Measurements from ENCODE around the gene JHY. TPM values are rescaled to one million over a fixed set of nuclear protein-coding genes. Genes with fewer than 3 reads are reported as not detected.

JHY gene
- total and polyA plus RNA-seq, 2 donors (not counting 1 experiment from before 2014, with no cell fraction given) = 2.3 to 5.1 TPM

DNA sequence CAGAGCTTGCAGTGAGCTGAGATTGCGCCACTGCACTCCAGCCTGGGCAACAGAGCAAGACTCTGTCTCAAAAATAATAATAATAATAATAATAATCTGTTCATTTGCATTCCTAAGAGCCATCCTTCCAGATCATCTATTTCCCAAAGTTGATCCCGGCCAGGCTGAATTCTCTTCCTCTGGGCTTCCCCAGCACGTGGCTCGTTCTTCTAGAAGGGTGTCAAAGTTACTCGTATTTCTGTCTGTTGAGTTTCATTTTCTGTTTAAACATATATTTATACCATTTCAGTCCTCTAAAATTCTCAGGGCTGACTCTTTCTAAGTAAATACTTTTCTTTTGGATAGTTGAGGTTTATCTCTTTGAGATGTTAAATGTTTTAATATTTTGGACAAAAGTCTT, 4.8 kb upstream of the JHY start:
- Histone ChIP-seq H3K36me3 (replicated peaks in 1 of 2; ENCODE audit: control extremely low read depth in 1 of 2, control insufficient read depth in 1 of 2, extremely low read depth in 1 of 2, insufficient read depth in 2 of 2, low read length in 1 of 2) (no peaks in the 10 kb centered on the region), H2AFZ (ENCODE audit: insufficient read depth, low read depth, low read length, poor library complexity, severe bottlenecking) (no peak overlapping the region), H3K4me1 (ENCODE audit: control insufficient read depth in 2 of 2, insufficient read depth in 2 of 2, low read length in 2 of 2) (peaks cover 6 to 9% of the 10 kb centered on the region in 2 donors), H3K4me2 (replicated peaks; ENCODE audit: low read depth, low read length, poor library complexity, severe bottlenecking) (no peak overlapping the region), H3K27ac (ENCODE audit: low read length in 2 of 2) (no peak overlapping the region), H3K27me3 (replicated peaks in 1 of 4; ENCODE audit: control extremely low read depth in 1 of 4, control insufficient read depth in 3 of 4, insufficient read depth in 4 of 4, low read length in 3 of 4) (peaks cover 0 to 19% (median 5%) of the 10 kb centered on the region in 4 experiments), H3K9me3 (ENCODE audit: control extremely low read depth in 1 of 3, control insufficient read depth in 2 of 3, insufficient read depth in 1 of 3, low read length in 2 of 3) (no peaks in the 10 kb centered on the region), H3K9ac (ENCODE audit: low read length) (no peak overlapping the region), H3K4me3 (ENCODE audit: control extremely low read depth in 1 of 5, extremely low read depth in 1 of 5, insufficient read depth in 1 of 5, low read depth in 2 of 5, low read length in 4 of 5) (no peak overlapping the region), H3K79me2 (ENCODE audit: control insufficient read depth, insufficient read depth, low read length) (no peaks in the 10 kb centered on the region), H4K20me1 (ENCODE audit: control insufficient read depth, insufficient read depth, low read length, poor library complexity, severe bottlenecking) (no peaks in the 10 kb centered on the region)
- ChIA-PET POLR2A (no interaction called here), CTCF (interaction anchor here (1.5 to 2.5 kb wide), 2 partner anchors 12 to 24 kb away, joined by 6 to 13 read pairs; no protein-coding TSS in a partner anchor)
- DNase-seq (no peak), ATAC-seq (ENCODE audit: low read depth) (no peak)
- WGBS (ENCODE audit: insufficient coverage) = no CpG with 5 or more reads among the region's 5 CpGs
- H3K27me3 Mint-ChIP-seq = peaks cover 32% of the 10 kb centered on the region
- peaks cover 16% of the 10 kb centered on the region for H3K4me1 Mint-ChIP-seq
- H3K4me3 Mint-ChIP-seq = peak overlapping the region; percentile 2
- TF ChIP-seq CTCF (IDR thresholded peaks at IDR 0.05) (no peak), EZH2 (IDR thresholded peaks at IDR 0.05; ENCODE audit: borderline replicate concordance, insufficient read depth, low read depth, low read length, poor library complexity, severe bottlenecking) (no peak)
- no peak overlapping the region for H3K27ac Mint-ChIP-seq
- no peaks in the 10 kb centered on the region for H3K9me3 Mint-ChIP-seq (ENCODE audit: insufficient read depth)
- intact Hi-C loops (cut with micrococcal nuclease) = no loop called here

DNA sequence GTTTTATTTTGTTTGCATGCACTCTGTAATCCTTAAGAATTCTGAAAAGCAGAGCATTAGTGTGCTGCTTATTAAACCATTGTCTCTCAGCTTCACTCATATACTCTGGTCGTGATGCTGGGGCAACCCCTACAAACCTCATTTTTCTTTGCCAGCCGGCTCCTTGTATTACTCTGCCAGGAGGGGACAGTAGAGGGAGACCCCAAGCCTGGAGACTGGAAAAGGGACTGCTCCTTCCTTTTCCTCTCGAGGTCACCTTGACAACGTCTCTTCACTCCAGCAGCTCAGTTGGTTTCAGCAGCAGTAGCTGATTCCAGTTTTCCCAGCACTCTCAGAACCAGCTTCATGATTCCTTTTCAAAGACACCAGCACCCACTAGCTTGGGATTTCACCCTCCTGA, 2.8 kb upstream of the JHY start:
- POLR2A ChIA-PET = no interaction called here
- H3K4me1 ChIP-seq (ENCODE audit: control insufficient read depth in 2 of 2, insufficient read depth in 2 of 2, low read length in 2 of 2) = peaks cover 10 to 15% of the 10 kb centered on the region in 2 donors
- CTCF ChIA-PET = interaction anchor here (2.5 kb wide), 1 partner anchor 26 kb away, joined by 13 read pairs; no protein-coding TSS in a partner anchor
- H3K36me3 ChIP-seq (replicated peaks in 1 of 2; ENCODE audit: control extremely low read depth in 1 of 2, control insufficient read depth in 1 of 2, extremely low read depth in 1 of 2, insufficient read depth in 2 of 2, low read length in 1 of 2) = no peaks in the 10 kb centered on the region
- intact Hi-C loops (cut with micrococcal nuclease) = no loop called here
- TF ChIP-seq EZH2 (IDR thresholded peaks at IDR 0.05; ENCODE audit: borderline replicate concordance, insufficient read depth, low read depth, low read length, poor library complexity, severe bottlenecking) (no peak), CTCF (IDR thresholded peaks at IDR 0.05) (no peak)
- peaks cover 24% of the 10 kb centered on the region for H3K27me3 Mint-ChIP-seq
- H3K4me2 ChIP-seq (replicated peaks; ENCODE audit: low read depth, low read length, poor library complexity, severe bottlenecking) = no peak overlapping the region
- H3K4me1 Mint-ChIP-seq = peaks cover 16% of the 10 kb centered on the region
- no peak for ATAC-seq (ENCODE audit: low read depth)
- H2AFZ ChIP-seq (ENCODE audit: insufficient read depth, low read depth, low read length, poor library complexity, severe bottlenecking) = no peak overlapping the region
- no peaks in the 10 kb centered on the region for H4K20me1 ChIP-seq (ENCODE audit: control insufficient read depth, insufficient read depth, low read length, poor library complexity, severe bottlenecking)
- H3K79me2 ChIP-seq (ENCODE audit: control insufficient read depth, insufficient read depth, low read length) = no peaks in the 10 kb centered on the region
- peaks cover 0 to 19% (median 6%) of the 10 kb centered on the region in 4 experiments for H3K27me3 ChIP-seq (replicated peaks in 1 of 4; ENCODE audit: control extremely low read depth in 1 of 4, control insufficient read depth in 3 of 4, insufficient read depth in 4 of 4, low read length in 3 of 4)
- no peak overlapping the region for H3K4me3 Mint-ChIP-seq
- H3K9me3 Mint-ChIP-seq (ENCODE audit: insufficient read depth) = no peaks in the 10 kb centered on the region
- H3K9ac ChIP-seq (ENCODE audit: low read length) = no peak overlapping the region
- no peak overlapping the region for H3K4me3 ChIP-seq (ENCODE audit: control extremely low read depth in 1 of 5, extremely low read depth in 1 of 5, insufficient read depth in 1 of 5, low read depth in 2 of 5, low read length in 4 of 5)
- H3K9me3 ChIP-seq (ENCODE audit: control extremely low read depth in 1 of 3, control insufficient read depth in 2 of 3, insufficient read depth in 1 of 3, low read length in 2 of 3) = no peaks in the 10 kb centered on the region
- whole genome bisulfite sequencing (ENCODE audit: insufficient coverage) = 66% methylated on average over 3 of the region's 4 CpGs
- H3K27ac Mint-ChIP-seq = no peak overlapping the region
- no peak for DNase-seq
- no peak overlapping the region for H3K27ac ChIP-seq (ENCODE audit: low read length in 2 of 2)

Data from B cell (primary cell).